Endothelial cell of umbilical vein (primary cell): ENCODE data around the gene R3HDM2. TPM values are rescaled to one million over a fixed set of nuclear protein-coding genes. Genes with fewer than 3 reads are reported as not detected.

Experiments
- BruUV-seq: library from RNA; stranded (reverse); fragments of 400-500 nt; replicated peaks from 2 replicates; lab custom pipeline; 2021; lab: Mats Ljungman, UMichigan
- CTCF ChIA-PET: fragments of 300-600, 350-600 bp; sonication (Branson Sonifier 250); formaldehyde crosslinking; loops from one replicate; lab custom pipeline; 2021; ENCODE audit warnings: antibody characterized with exemption, inconsistent platforms; lab: Charles Lee
- POLR2A ChIA-PET: fragments of 300-600, 350-600 bp; sonication (Branson Sonifier 250); formaldehyde crosslinking; loops from one replicate; lab custom pipeline; 2021; ENCODE audit warnings: antibody characterized with exemption, inconsistent platforms; lab: Charles Lee
- DNase-seq: peaks from one replicate; pipeline ENCODE4 v3.0.0-alpha.2; 2011; ENCODE audit warnings: low read depth, low spot score
- FAIRE-seq: peaks from 2 replicates; lab custom pipeline; 2011; peaks lifted over from hg19 to GRCh38; lab: Jason Lieb, UNC
- H2AFZ ChIP-seq: 2 replicates; pipeline ENCODE4 v1.6.0; 2012; ENCODE audit warnings: low read depth, low read length, control low read depth, inconsistent platforms
- H3K27ac ChIP-seq: 2 replicates; pipeline ENCODE4 v1.5.1; 2011; ENCODE audit warnings: low read depth, mild to moderate bottlenecking, control low read depth, low read length, moderate library complexity; ENCODE audit not compliant: insufficient read depth
- H3K27me3 ChIP-seq, 2 experiments: 2 replicates each; pipeline versions ENCODE4 v1.6.0 to v1.6.1; 2011; ENCODE audit warnings: low read length in 2 of 2, mixed read lengths in 1 of 2; ENCODE audit not compliant: control insufficient read depth in 2 of 2, insufficient read depth in 2 of 2
- H3K36me3 ChIP-seq, 2 experiments: 2 replicates in 1 of 2; 3 replicates in 1 of 2; pipeline ENCODE4 v1.5.1; 2011; ENCODE audit warnings: low read length in 2 of 2, mild to moderate bottlenecking in 1 of 2, moderate library complexity in 1 of 2; ENCODE audit not compliant: control insufficient read depth in 2 of 2, insufficient read depth in 2 of 2; ENCODE audit errors: extremely low read depth in 1 of 2
- H3K4me1 ChIP-seq: 3 replicates; pipeline ENCODE4 v1.5.1; 2011; ENCODE audit warnings: mild to moderate bottlenecking, low read length; ENCODE audit not compliant: control insufficient read depth, insufficient read depth; ENCODE audit errors: extremely low read depth
- H3K4me2 ChIP-seq: 2 replicates; pipeline ENCODE4 v1.6.1; 2011; ENCODE audit warnings: low read length, control low read depth, mixed read lengths; ENCODE audit not compliant: insufficient read depth
- H3K4me3 ChIP-seq, 3 experiments: fragments of 200-600 bp in 1 of 3; sonication (generic), shearing (Covaris generic) in 1 of 3; replicated peaks in 1 of 3; 2 replicates each; pipeline ENCODE4 v1.5.1; 2011 to 2016; ENCODE audit warnings: control low read depth in 3 of 3, low read length in 3 of 3, mild to moderate bottlenecking in 2 of 3, inconsistent platforms in 1 of 3, low read depth in 1 of 3, moderate library complexity in 1 of 3; ENCODE audit not compliant: insufficient read depth in 1 of 3
- H3K79me2 ChIP-seq: 2 replicates; pipeline ENCODE4 v1.6.0; 2012; ENCODE audit warnings: low read length, inconsistent platforms; ENCODE audit not compliant: control insufficient read depth, insufficient read depth
- H3K9ac ChIP-seq: replicated peaks from 2 replicates; pipeline ENCODE3; 2011; ENCODE audit warnings: low read length, control low read depth; ENCODE audit not compliant: insufficient read depth; ENCODE audit errors: extremely low read depth
- H3K9me1 ChIP-seq: replicated peaks from 3 replicates; pipeline ENCODE4 v1.6.0; 2011; ENCODE audit warnings: mild to moderate bottlenecking, low read length; ENCODE audit not compliant: control insufficient read depth, insufficient read depth; ENCODE audit errors: extremely low read depth
- H3K9me3 ChIP-seq: replicated peaks from 2 replicates; pipeline ENCODE4 v1.5.1; 2012; ENCODE audit warnings: low read length, inconsistent platforms; ENCODE audit not compliant: control insufficient read depth, insufficient read depth
- H4K20me1 ChIP-seq: replicated peaks from 2 replicates; pipeline ENCODE3; 2011; ENCODE audit warnings: mild to moderate bottlenecking, low read length; ENCODE audit not compliant: control insufficient read depth, insufficient read depth; ENCODE audit errors: extremely low read depth
- CTCF ChIP-seq, 2 donors: IDR thresholded peaks; 1 replicate in 1 of 2; 2 replicates in 1 of 2; pipeline ENCODE4 v1.5.1; 2011; ENCODE audit warnings: low read length in 2 of 2, mild to moderate bottlenecking in 2 of 2, moderate library complexity in 2 of 2, control low read depth in 1 of 2, inconsistent platforms in 1 of 2, low read depth in 1 of 2; ENCODE audit not compliant: insufficient read depth in 1 of 2; ENCODE audit errors: extremely low read depth in 1 of 2
- EZH2 ChIP-seq: IDR thresholded peaks from 2 replicates; pipeline ENCODE4 v1.6.1; 2012; ENCODE audit warnings: borderline replicate concordance, low read depth, mild to moderate bottlenecking, moderate library complexity, low read length, inconsistent platforms; ENCODE audit not compliant: severe bottlenecking
- JUN ChIP-seq: IDR thresholded peaks from 2 replicates; pipeline ENCODE4 v1.6.1; 2011; ENCODE audit warnings: borderline replicate concordance, low read depth; ENCODE audit not compliant: insufficient read length, insufficient read depth
- MAX ChIP-seq: IDR thresholded peaks from 2 replicates; pipeline ENCODE4 v1.6.1; 2011; ENCODE audit not compliant: insufficient read depth, insufficient read length
- MYC ChIP-seq: IDR thresholded peaks from one replicate; pipeline ENCODE4 v1.6.1; 2011; ENCODE audit warnings: mild to moderate bottlenecking, low read depth, low read length
- POLR2A ChIP-seq: IDR thresholded peaks from 2 replicates; pipeline ENCODE4 v1.6.1; 2012; ENCODE audit warnings: low read depth, mild to moderate bottlenecking, control low read depth, low read length
- dilution Hi-C: fragments of 300-500 bp; cut with MboI; formaldehyde crosslinking; loops from one replicate; pipeline ENCODE4 v1.15.0; 2019; ENCODE audit warnings: low sequenced_read_pairs; ENCODE audit not compliant: extremely low pct_ligation_motif_present
- intact Hi-C: fragments of 100-400 bp; cut with micrococcal nuclease; formaldehyde crosslinking; loops from one replicate; pipeline ENCODE4 v1.10.0; 2022
- polyA plus RNA-seq, 4 experiments: library from polyadenylated mRNA; depleted of rRNA in 3 of 4; stranded (reverse) in 3 of 4; unstranded in 1 of 4; fragments of >200 nt; gene quantifications; 2 replicates each; pipeline versions ENCODE4 v1.2.1 to v1.2.3, GENCODE V29; 2011 to 2012; ENCODE audit warnings: missing spikeins in 1 of 4
- total RNA-seq: library from RNA; stranded (reverse); gene quantifications from 2 replicates; pipeline ENCODE4 v1.2.3, GENCODE V29; 2021

R3HDM2 gene
- total and polyA plus RNA-seq, 2 donors (not counting 3 experiments of a cell fraction or from before 2014, with no cell fraction given): 26.1 to 31.3 TPM

- no TSS peak for BruUV-seq
- POLR2A ChIA-PET: no interaction called here
These were observed 197.2 kb downstream of the R3HDM2 start for GRCh38 chr12:57233357-57234232.

DNA sequence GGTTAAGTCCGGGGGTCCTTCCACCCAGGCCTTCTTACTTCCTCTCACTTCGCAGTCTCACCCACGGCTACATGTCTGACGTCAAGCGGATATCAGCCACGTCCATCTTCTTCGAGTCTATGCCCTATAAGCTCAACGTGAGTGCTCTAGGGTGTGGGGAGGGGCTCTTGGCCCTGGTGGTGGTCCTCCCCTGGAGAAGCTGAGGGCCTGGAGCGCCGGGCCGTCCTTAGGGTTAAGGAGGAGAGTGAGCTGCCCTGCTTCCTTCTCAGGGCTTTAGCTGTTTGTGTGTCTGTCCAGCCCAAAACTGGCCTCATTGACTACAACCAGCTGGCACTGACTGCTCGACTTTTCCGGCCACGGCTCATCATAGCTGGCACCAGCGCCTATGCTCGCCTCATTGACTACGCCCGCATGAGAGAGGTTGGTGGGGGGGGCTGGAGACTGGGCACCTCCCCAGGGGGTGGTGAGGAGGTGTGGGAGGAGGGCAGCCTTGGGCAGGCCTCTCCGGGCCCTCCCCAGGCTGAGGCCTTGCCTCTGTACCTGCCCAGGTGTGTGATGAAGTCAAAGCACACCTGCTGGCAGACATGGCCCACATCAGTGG is 198.6 kb downstream of the R3HDM2 start:
- H4K20me1 ChIP-seq: no peaks in the 10 kb centered on the region

More at GRCh38 chr12:57233357-57234232, 197.2 kb downstream of the R3HDM2 start:
- no peak overlapping the region for H3K27ac ChIP-seq
- no peaks in the 10 kb centered on the region for H3K9me1 ChIP-seq
- TF ChIP-seq MYC (no peak), EZH2 (no peak), MAX (no peak), JUN (no peak), POLR2A (no peak)
- no peaks in the 10 kb centered on the region for H3K9me3 ChIP-seq
- DNase-seq (no peak), FAIRE-seq (no peak)
- H3K36me3 ChIP-seq: peaks cover 3 to 27% of the 10 kb centered on the region in 2 experiments
- peaks cover 23% of the 10 kb centered on the region for H3K79me2 ChIP-seq
- H3K9ac ChIP-seq: no peak overlapping the region
- H3K4me1 ChIP-seq: peaks cover 23% of the 10 kb centered on the region
- no peak overlapping the region for H3K4me3 ChIP-seq
- H4K20me1 ChIP-seq: no peaks in the 10 kb centered on the region
- H3K4me2 ChIP-seq: no peak overlapping the region
- no peak overlapping the region for H2AFZ ChIP-seq
- CTCF ChIA-PET: interaction anchor here (1.1 to 1.9 kb wide), 2 partner anchors 9 to 20 kb away, joined by 6 to 7 read pairs; no protein-coding TSS in a partner anchor
- intact Hi-C loops (no loop called here), dilution Hi-C loops (no loop called here)
- H3K27me3 ChIP-seq: peaks cover 21 to 23% of the 10 kb centered on the region in 2 experiments

More for the DNA sequence above, 198.6 kb downstream of the R3HDM2 start:
- no peak overlapping the region for H3K27ac ChIP-seq
- H3K36me3 ChIP-seq: peaks cover 3 to 27% of the 10 kb centered on the region in 2 experiments
- no peak overlapping the region for H3K4me2 ChIP-seq
- no TSS peak for BruUV-seq
- DNase-seq: no peak
- FAIRE-seq: no peak
- no peak overlapping the region for H2AFZ ChIP-seq
- intact Hi-C loops: no loop called here
- CTCF ChIA-PET: interaction anchor here (3.6 to 5.0 kb wide), 2 partner anchors 8 to 18 kb away, joined by 54 to 129 read pairs; no protein-coding TSS in a partner anchor
- peaks cover 18% of the 10 kb centered on the region for H3K4me1 ChIP-seq
- no peak overlapping the region for H3K4me3 ChIP-seq
- peak; percentile 24 for TF ChIP-seq POLR2A
- TF ChIP-seq CTCF (IDR thresholded peaks at IDR 0.05; ENCODE audit: extremely low read depth in 1 of 2, insufficient read depth in 1 of 2, low read depth in 1 of 2, low read length in 2 of 2): no peak
- TF ChIP-seq EZH2: no peak
- no peak overlapping the region for H3K9ac ChIP-seq
- H3K27me3 ChIP-seq: peaks cover 10 to 11% of the 10 kb centered on the region in 2 experiments
- H3K9me3 ChIP-seq: no peaks in the 10 kb centered on the region
- peaks cover 23% of the 10 kb centered on the region for H3K79me2 ChIP-seq
- POLR2A ChIA-PET: interaction anchor here (0.6 kb wide), 1 partner anchor 50 kb away, joined by 7 read pairs; no protein-coding TSS in a partner anchor
- dilution Hi-C loops: no loop called here
- H3K9me1 ChIP-seq: no peaks in the 10 kb centered on the region
